GM13976 (cell line): ENCODE measurements around the gene KRT39.

Source experiments
- DNase-seq: peaks from one replicate; pipeline ENCODE4 v3.0.0; 2012; ENCODE audit warnings: low spot score
- in situ Hi-C: fragments of 300-500 bp; cut with MboI; formaldehyde crosslinking; loops from one replicate; pipeline ENCODE4 v1.12.0; 2022; ENCODE audit warnings: low sequenced_read_pairs, mixed read lengths, inconsistent platforms; ENCODE audit not compliant: unreplicated experiment
- TF ChIP-seq, protein P1 (sequence below): IDR thresholded peaks from 2 replicates; pipeline ENCODE4 v1.5.1; 2012; ENCODE audit warnings: borderline replicate concordance, mild to moderate bottlenecking; ENCODE audit not compliant: insufficient read depth; ENCODE audit errors: extremely low read depth, missing control alignments, control extremely low read depth

Gene KRT39

DNA sequence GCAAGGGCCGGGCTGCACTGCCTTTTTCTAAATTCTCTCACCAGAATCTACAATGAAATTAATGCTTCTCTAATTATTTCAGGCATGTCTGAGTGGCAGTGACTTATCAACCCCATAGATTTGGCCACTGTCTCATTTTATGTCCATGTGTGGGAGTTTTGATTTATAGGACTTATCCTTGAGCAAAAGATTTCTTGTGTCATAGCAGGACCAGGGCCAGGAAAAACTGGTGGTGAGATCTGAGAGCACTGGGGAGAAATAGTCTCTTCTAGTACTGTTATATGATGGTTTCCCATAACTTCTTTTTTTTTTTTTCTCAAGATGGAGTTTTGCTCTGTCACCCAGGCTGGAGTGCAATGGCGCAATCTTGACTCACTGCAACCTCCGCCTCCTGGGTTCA is 27.8 kb downstream of the KRT39 start:
- in situ Hi-C loops: no loop called here
- DNase-seq: no peak
- TF ChIP-seq, protein P1, sequence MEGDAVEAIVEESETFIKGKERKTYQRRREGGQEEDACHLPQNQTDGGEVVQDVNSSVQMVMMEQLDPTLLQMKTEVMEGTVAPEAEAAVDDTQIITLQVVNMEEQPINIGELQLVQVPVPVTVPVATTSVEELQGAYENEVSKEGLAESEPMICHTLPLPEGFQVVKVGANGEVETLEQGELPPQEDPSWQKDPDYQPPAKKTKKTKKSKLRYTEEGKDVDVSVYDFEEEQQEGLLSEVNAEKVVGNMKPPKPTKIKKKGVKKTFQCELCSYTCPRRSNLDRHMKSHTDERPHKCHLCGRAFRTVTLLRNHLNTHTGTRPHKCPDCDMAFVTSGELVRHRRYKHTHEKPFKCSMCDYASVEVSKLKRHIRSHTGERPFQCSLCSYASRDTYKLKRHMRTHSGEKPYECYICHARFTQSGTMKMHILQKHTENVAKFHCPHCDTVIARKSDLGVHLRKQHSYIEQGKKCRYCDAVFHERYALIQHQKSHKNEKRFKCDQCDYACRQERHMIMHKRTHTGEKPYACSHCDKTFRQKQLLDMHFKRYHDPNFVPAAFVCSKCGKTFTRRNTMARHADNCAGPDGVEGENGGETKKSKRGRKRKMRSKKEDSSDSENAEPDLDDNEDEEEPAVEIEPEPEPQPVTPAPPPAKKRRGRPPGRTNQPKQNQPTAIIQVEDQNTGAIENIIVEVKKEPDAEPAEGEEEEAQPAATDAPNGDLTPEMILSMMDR: no peak

DNA sequence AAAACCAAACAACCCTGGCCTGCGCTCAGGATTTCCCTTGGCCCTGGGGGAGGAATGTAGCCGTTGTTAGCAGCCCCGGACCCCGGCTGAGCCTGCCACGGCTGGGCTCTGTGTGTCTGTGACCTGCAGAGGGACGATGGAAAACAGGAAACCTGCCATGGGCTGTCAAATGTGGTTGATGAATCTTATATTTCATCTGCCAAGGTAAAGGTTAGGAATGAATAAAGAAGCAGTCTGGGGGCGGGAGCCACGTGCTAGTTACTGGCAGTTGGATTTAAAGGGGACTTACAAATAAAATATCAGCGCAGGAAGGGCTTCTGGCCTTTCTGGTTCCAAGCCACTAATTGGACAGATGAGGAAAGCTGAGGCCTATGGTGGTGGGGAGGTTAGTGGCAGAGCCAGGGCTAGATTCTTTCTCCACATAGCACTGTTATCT is 29.3 kb downstream of the KRT39 start, which contains the start of gene KRT23:
TSS of gene KRT23 (minus strand) at position 263 of the 436 bp plus-strand sequence. CDS start 1,043 bp downstream, outside the sequence.
- in situ Hi-C loops: no loop called here
- DNase-seq: no peak
- TF ChIP-seq, protein P1: no peak

DNA sequence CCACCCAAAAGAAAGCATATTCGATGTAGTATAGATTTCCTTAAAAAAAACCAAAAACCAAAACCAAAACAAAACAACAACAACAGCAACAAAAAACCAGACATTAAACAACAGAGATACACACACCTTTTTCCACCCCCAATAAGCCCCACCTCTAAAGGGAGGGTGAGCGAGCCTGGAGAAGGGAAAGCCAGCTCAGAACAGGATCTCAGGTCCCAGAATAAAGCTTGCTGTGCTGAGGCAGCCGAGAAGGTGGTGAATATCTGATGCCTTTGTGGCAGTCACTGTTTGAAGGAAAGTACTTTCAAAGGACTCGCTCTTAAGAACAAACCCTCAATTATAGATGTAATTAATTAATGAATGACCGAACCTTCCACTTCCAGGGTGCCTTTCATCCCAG is 29.8 kb downstream of the KRT39 start:
- TF ChIP-seq, protein P1: no peak
- in situ Hi-C loops: no loop called here
- DNase-seq: no peak

DNA sequence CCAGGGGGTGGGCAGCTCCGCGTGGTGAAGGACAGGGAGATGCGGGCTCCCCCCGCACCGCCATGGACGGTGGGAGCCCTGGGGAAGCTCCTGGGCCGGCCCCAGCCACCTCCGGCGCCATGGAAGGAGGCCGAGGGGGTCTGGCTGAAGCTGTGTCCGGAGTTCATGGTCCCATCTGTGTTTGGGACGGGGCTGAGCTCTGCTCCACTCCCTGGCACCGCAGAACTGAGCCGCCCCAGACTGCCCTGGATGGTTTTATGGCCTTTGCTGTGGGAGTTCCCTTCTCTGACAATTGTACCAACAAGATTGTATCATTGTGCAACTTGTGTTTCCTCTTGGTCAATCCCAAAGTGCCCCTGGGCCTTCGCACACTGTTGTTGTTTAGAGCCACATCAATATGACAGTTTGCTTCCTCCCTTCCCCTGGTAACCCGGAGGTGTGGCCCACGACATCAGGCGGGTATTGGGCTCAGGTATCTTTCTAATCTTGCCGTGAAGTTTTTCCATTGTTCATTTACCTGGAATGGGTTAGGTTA is 30.2 kb downstream of the KRT39 start:
- DNase-seq: no peak
- in situ Hi-C loops: no loop called here
- TF ChIP-seq, protein P1: no peak

DNA sequence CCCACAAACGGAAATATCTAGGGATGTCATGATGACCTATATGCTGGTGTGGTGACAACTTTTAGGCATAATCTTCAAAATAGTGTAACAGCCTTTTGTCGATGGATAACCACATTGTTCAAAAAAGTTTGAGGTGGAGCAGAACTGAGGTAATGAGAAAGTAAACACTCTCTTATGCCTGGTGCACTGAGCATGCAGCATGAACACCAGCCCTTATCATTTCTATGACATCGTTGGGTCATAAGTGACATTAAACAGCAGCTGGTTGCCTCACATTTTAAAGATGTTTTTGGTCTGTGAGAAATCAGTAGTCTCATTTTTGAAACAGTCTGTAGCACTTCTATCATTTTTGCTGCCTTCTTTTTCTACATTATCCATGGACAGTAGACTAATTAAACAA is 31.1 kb downstream of the KRT39 start:
- TF ChIP-seq, protein P1: no peak
- DNase-seq: no peak
- in situ Hi-C loops: no loop called here

DNA sequence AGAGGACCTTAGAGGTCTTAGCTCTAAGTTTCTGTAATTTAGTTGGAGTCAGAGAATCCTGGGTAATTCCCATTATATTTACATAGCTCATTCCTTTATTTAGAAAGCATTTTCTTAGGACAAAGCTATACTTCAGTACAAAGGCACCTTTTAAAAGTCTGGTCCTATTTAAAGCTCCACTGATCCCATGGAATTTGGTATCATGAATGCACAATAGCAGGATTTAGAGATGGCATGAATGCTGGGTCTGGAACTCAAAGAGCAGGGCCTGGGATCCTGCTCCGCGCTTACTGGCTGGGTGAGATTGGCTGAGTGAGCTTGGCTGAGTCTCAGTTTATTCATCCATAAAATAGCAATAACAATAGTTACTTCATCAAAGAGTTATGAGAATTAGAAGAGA is 34.1 kb downstream of the KRT39 start:
- in situ Hi-C loops: no loop called here

More for the DNA sequence above, 34.1 kb downstream of the KRT39 start:
- DNase-seq: no peak
- TF ChIP-seq, protein P1: no peak
